ENCODE data around the gene MRI1. TPM values are rescaled to one million over a fixed set of nuclear protein-coding genes. Genes with fewer than 3 reads are reported as not detected.
"Not testable (repeated sequence)": the region's sequence is repeated elsewhere in the genome, so short reads cannot be mapped to it uniquely, and the experiment has no call there.

Gene MRI1
- total RNA-seq, 2 donors from 2014 or later = 39.5 to 46.4 TPM

- H3K36me3 Mint-ChIP-seq = peaks cover 9 to 25% of the 10 kb centered on the region in 2 donors
- H3K27ac Mint-ChIP-seq = peak overlapping the region; percentile 33 to 66
- no peaks in the 10 kb centered on the region for H3K9me3 Mint-ChIP-seq
- no peak for DNase-seq (ENCODE audit: low spot score in 2 of 2)
- no peak for ATAC-seq
Measured at GRCh38 chr19:13751436-13751835, 12.9 kb upstream of the MRI1 start.

- DNase-seq (ENCODE audit: low spot score in 2 of 2); ATAC-seq; H3K27ac Mint-ChIP-seq; H3K9me3 Mint-ChIP-seq: not testable (repeated sequence)
- H3K36me3 Mint-ChIP-seq = peaks cover 8 to 21% of the 10 kb centered on the region in 2 donors
Measured at GRCh38 chr19:13753622-13754021, 10.7 kb upstream of the MRI1 start.

GRCh38 chr19:13756210-13756609 lies 8.1 kb upstream of the MRI1 start:
- Mint-ChIP-seq H3K27ac (peak overlapping the region in 1 of 2 donors; percentile 87), H3K9me3 (no peaks in the 10 kb centered on the region), H3K36me3 (peaks cover 7 to 21% of the 10 kb centered on the region in 2 donors)
- no peak for ATAC-seq
- no peak for DNase-seq (ENCODE audit: low spot score in 2 of 2)

DNA sequence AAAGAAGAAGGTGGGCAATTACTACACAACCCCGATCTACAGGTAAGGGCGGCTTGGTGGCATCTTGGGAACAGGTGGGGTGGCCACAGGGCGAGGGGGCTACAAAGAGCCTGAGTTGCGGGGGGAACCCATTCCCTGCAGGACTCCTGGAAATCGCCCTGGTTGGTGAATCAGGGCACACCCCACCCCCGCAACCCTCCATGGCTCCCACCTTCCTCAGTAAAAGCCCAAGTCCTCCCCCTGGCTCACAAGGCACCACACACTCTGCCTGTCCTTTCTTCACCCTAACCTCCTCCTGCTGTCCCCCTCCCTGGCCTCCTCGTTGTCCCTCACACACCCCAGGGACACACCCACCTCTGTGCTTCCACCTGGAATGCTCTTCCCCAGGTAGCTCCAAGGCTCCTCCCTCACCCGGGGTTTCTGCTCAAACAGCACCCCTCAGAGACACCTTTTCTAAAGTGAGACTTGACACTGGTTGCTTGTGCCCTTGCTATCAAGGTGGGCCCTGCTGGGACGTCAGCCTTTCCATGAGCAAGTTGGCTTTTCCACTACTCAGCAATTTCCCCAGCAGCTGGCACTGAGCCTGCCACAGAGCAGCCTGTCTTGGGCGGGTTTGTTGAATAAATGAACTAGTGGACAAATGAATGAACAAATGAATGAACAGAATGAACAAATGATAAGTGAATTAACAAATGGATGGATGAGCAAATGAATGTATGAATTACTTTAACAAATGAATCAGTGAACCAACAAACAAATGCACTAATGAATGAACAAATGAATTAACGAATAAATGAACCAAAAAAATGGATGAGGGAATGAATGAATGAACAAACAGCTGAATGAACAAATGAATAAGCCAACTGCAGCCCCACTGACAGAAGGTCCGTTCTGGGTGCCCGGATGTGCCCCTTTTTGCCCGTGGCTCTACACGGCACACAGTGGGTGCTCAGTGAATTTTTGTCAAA lies 6.2 kb upstream of the MRI1 start:
- Mint-ChIP-seq H3K27ac (peak overlapping the region in 1 of 2 donors; percentile 65), H3K36me3 (peaks cover 7 to 28% of the 10 kb centered on the region in 2 donors), H3K9me3 (no peaks in the 10 kb centered on the region)
- no peak for ATAC-seq
- DNase-seq (ENCODE audit: low spot score in 2 of 2) = no peak

GRCh38 chr19:13758795-13759194 lies 5.5 kb upstream of the MRI1 start:
- no peak overlapping the region for H3K27ac Mint-ChIP-seq
- DNase-seq (ENCODE audit: low spot score in 2 of 2) (no peak), ATAC-seq (no peak)
- peaks cover 7 to 32% of the 10 kb centered on the region in 2 donors for H3K36me3 Mint-ChIP-seq
- H3K9me3 Mint-ChIP-seq = no peaks in the 10 kb centered on the region

GRCh38 chr19:13761423-13761822 lies 2.9 kb upstream of the MRI1 start:
- H3K27ac Mint-ChIP-seq = no peak overlapping the region
- H3K36me3 Mint-ChIP-seq = peaks cover 14 to 28% of the 10 kb centered on the region in 2 donors
- DNase-seq (ENCODE audit: low spot score in 2 of 2) (no peak), ATAC-seq (no peak)
- H3K9me3 Mint-ChIP-seq = no peaks in the 10 kb centered on the region

DNA sequence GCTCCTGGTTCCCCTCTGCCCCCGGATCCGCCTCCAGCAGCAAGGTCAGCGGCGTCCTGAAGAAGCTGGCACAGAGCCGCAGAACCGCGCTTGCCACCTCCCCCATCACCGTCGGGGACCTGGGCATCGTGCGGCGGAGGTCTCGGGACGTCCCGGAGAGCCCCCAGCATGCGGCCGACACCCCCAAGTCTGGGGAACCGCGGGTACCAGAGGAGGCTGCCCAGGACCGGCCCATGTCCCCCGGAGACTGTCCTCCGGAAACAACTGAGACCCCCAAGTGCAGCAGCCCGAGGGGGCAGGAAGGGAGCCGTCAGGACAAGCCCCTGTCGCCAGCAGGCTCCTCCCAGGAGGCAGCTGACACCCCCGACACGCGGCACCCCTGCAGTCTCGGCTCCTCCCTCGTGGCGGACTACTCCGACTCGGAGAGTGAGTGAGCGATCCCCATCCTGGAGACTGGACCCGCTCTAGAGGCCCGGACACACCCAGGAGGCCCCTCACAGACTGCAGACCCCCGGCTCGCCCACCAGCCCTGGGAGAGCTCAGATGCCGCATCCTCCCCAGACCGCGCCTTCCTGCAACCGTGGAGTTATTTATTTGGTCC lies 1.6 kb upstream of the MRI1 start:
- H3K36me3 Mint-ChIP-seq = peaks cover 14 to 28% of the 10 kb centered on the region in 2 donors
- ATAC-seq (no peak), DNase-seq (ENCODE audit: low spot score in 2 of 2) (no peak)
- no peak overlapping the region for H3K27ac Mint-ChIP-seq
- no peaks in the 10 kb centered on the region for H3K9me3 Mint-ChIP-seq

DNA sequence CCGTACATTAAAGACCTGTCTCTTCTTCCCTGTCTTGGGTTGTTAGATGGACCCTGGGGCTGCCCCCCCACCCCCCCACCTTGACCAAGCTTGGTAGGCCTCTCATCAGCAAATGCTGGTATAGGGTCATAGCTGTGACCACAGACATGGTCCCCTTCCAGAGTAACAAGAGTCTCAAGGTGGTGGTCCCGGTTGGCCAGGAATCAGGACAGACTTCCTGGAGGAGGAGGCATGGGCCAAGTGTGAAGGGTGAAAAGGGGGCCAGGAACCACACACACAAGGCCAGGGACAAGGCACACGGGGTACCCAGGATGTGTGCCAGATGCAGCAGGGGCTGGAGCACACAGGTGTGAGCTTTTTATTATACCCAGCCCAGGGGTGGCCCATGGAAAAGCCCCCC lies 1.1 kb upstream of the MRI1 start:
- Mint-ChIP-seq H3K9me3 (no peaks in the 10 kb centered on the region), H3K27ac (peak overlapping the region; percentile 13 to 82), H3K36me3 (peaks cover 10 to 24% of the 10 kb centered on the region in 2 donors)
- no peak for DNase-seq (ENCODE audit: low spot score in 2 of 2)
- ATAC-seq = no peak

DNA sequence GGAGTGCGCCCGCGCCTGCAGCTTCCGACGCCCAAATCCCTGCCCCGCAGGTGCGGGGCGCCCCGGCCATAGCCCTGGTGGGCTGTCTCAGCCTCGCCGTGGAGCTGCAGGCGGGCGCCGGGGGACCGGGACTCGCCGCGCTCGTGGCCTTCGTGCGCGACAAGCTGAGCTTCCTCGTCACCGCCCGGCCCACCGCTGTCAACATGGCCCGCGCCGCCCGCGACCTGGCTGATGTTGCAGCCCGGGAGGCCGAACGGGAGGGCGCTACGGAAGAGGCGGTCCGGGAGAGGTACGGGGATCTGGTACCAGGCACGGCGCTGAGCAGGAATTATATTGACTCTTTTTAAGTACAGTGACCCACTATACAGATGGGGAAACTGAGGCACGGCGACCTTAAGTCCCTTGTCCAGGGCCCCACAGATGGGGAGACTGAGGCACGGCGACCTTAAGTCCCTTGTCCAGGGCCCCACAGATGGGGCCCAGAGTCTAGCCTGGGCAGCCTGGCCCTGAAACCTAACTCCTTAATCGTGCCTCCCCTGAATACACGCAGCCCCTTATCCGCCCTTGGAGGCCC lies 586 bp downstream of the MRI1 start:
- ATAC-seq (peak; percentile 60 to 68), DNase-seq (ENCODE audit: low spot score in 2 of 2) (peak in 1 of 2 donors; percentile 46)
- Mint-ChIP-seq H3K36me3 (peaks cover 7 to 21% of the 10 kb centered on the region in 2 donors), H3K9me3 (no peaks in the 10 kb centered on the region), H3K27ac (peak overlapping the region; percentile 82 to 86)

DNA sequence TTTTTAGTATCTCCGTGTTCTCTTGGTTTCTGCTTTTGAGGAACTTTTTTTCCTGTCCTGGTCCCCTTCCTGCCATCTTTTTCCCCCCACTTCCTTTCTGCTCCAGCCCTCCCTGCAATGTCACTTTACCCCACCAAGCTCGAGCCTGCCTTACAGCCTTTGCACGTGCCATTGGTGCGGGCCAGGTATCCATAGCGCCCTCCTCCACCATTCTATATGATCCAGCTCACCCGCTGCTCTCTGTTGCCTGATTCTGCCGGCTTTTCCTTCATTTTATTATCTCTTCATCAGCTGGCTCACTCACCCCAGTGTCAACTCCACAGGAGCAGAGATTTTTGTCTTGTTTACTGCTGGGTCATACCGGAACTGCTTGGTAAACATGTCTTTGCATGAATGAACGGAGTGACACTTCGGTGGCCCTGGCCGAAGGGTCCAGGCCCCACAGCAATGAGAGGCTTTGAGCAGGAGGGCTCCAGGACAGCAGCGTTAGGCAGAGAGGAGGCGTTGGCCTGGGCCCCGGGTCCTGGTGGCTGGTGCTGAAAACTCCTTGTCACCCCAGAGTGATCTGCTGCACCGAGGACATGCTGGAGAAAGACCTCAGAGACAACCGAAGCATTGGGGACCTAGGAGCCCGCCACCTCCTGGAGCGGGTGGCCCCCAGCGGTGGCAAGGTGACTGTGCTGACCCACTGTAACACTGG lies 1.2 kb downstream of the MRI1 start:
- ATAC-seq = no peak
- peaks cover 7 to 21% of the 10 kb centered on the region in 2 donors for H3K36me3 Mint-ChIP-seq

DNA sequence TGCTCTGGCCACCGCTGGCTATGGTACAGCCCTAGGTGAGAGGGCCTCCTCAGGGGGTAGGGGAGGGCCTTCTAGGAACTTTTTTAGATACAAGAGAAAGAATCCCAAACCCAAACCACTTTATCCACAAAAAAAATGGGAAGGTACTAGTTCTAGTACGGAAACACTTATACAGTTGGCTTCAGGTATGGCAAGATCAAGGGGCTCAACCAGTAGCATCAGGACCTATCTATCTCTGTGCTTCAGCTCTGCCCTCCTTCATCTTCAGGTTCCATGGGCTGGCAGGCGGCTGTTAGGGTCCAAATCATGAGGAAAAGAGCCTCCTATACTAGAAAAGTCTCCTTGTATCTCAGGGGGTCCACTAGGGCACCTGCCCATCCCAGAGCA lies 1.8 kb downstream of the MRI1 start:
- H3K9me3 Mint-ChIP-seq = no peaks in the 10 kb centered on the region
- H3K27ac Mint-ChIP-seq = peak overlapping the region; percentile 29 to 86
- peaks cover 7 to 21% of the 10 kb centered on the region in 2 donors for H3K36me3 Mint-ChIP-seq
- no peak for ATAC-seq
- no peak for DNase-seq (ENCODE audit: low spot score in 2 of 2)

More for the DNA sequence above, 1.2 kb downstream of the MRI1 start:
- Mint-ChIP-seq H3K9me3 (no peaks in the 10 kb centered on the region), H3K27ac (peak overlapping the region; percentile 29 to 86)
- no peak for DNase-seq (ENCODE audit: low spot score in 2 of 2)

- DNase-seq (ENCODE audit: low spot score in 2 of 2) (no peak), ATAC-seq (no peak)
- no peak overlapping the region for H3K27ac Mint-ChIP-seq
- no peaks in the 10 kb centered on the region for H3K9me3 Mint-ChIP-seq
- H3K36me3 Mint-ChIP-seq = peaks cover 7 to 13% of the 10 kb centered on the region in 2 donors
Measured at GRCh38 chr19:13768510-13768909, 4.2 kb downstream of the MRI1 start.

GRCh38 chr19:13770013-13770635 lies 5.8 kb downstream of the MRI1 start:
- H3K36me3 Mint-ChIP-seq = peaks cover 18% of the 10 kb centered on the region in 2 donors

DNA sequence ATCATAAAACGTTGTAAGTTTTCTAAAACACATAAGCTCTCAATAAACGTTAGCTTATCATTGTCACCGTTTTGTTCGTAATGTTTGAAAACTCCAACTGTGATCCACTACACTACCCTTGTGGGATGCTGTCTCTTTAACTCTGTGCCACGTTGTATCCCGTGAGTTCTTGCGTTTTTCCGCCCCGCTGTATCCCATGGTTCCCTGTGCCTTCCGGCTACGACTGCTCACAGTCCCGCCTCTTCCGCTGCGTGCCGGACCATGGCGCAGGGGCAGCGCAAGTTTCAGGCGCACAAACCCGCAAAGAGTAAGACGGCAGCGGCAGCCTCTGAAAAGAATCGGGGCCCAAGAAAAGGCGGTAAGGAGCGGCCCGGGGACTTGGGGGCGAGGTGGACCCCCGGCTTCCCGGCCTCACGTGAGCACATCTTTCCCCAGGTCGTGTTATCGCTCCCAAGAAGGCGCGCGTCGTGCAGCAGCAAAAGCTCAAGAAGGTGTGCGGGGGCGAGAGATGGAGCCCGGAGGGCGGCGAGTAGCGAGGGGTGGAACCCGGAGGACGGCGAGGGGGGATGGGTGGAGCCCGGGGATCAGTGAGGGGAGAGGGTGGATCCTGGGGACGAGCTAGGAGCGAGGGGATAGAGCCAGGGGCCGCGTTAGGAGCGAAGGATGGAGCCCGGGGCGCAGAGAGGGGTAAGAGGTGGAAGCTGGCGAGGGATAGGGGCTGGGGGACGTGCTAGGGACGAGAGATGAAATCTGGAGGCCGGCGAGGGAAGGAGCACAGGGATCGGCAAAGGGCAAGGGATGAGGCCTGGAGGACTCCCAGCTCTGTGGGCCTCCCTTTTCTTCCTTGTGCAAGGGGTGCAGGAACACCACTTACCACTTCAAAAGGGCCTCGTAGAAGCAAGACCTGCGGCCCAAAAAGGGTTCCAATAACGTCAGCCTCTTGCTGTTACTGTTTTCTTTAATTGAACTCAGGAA lies 10.2 kb downstream of the MRI1 start, which contains the start of gene C19orf53:
TSS of gene C19orf53 (plus strand) at position 240 of the 975 bp plus-strand sequence. CDS start at position 262, 22 bp downstream.
- H3K36me3 Mint-ChIP-seq = peaks cover 25 to 32% of the 10 kb centered on the region in 2 donors
- peak; percentile 100 for ATAC-seq

More at GRCh38 chr19:13770013-13770635, 5.8 kb downstream of the MRI1 start:
- no peak for DNase-seq (ENCODE audit: low spot score in 2 of 2)
- H3K27ac Mint-ChIP-seq = no peak overlapping the region
- H3K9me3 Mint-ChIP-seq = no peaks in the 10 kb centered on the region
- ATAC-seq = no peak

DNA sequence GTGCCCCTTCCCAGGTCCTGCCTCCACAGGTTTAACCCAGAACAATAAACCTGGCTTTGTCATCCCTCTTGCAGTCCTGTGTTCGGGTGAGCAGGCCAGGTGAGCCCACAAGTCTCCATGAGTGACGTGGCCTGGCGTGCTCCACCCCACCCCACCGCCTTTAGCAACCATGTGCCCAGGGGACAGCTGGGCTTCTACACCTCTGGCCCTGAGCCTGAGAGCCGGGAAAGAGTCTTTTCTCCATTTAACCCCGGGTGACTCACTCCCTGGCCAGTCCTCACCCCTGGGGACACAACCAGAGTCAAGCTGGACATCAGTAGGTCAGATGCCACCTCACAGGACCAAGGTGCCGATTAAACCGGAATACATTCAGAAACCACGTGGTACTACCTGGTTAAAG lies 14.1 kb downstream of the MRI1 start:
- ATAC-seq (no peak), DNase-seq (ENCODE audit: low spot score in 2 of 2) (no peak)
- Mint-ChIP-seq H3K9me3 (no peaks in the 10 kb centered on the region), H3K36me3 (peaks cover 25 to 32% of the 10 kb centered on the region in 2 donors), H3K27ac (peak overlapping the region in 1 of 2 donors; percentile 72)

More for the DNA sequence above, 10.2 kb downstream of the MRI1 start, which contains the start of gene C19orf53:
- H3K27ac Mint-ChIP-seq = peak within 1 kb of the TSS; percentile 97 to 99
- H3K9me3 Mint-ChIP-seq = no peaks in the 10 kb centered on the region
- DNase-seq (ENCODE audit: low spot score in 2 of 2) = peak; percentile 90

Data from activated naive CD4-positive, alpha-beta T cell treated with anti-CD3 and anti-CD28 coated beads, Interleukin-2, amount 50 U/mL, for 72 hours (primary cell).